Measurements from ENCODE around the gene SDF2.
"Not testable (repeated sequence)": the region's sequence is repeated elsewhere in the genome, so short reads cannot be mapped to it uniquely, and the experiment has no call there.

Gene SDF2

DNA sequence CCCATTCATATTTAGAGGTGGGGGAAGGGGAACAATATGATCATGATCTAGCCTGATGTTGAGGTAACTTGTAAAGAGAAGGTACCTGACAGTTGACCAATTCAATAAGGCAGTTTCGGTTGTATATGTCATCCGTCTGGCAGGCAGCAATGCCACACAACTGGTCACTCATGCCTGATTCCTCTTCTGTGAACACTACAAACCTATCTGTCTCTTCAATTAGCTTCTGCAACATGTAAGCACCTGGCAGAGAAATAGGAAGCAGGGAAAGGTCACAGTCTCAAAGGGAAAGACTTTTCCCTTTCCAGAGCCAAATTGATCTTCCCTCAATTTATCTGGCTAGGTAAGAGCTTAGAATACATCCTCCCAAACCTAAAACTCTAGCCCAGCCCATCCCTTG, 37.6 kb downstream of the SDF2 start:
- no peak for DNase-seq

GRCh38 chr17:28623696-28624095, 38.0 kb downstream of the SDF2 start:
- no peak for DNase-seq

DNA sequence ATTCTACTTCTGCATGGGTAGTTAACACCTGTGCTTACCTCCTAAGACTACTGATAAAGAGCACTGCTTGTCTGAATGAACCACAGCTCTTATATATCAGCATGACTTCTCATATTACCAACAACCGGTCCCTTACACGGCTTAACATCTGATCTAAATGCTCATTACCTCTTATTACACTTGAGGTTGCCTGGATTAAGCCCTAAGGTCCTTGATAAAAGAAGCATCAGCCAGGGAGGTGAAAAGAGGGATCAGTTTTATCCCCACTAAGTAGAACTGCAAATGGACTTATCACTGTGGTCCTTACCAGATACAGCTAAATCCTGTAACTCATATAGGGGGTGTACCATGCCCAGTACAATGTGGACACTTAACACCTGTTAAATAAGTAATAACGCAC, 39.5 kb downstream of the SDF2 start:
- DNase-seq, result no peak

GRCh38 chr17:28620010-28620409, 41.7 kb downstream of the SDF2 start:
- no peak for DNase-seq

GRCh38 chr17:28618464-28618863, 43.2 kb downstream of the SDF2 start:
- DNase-seq, result no peak

DNA sequence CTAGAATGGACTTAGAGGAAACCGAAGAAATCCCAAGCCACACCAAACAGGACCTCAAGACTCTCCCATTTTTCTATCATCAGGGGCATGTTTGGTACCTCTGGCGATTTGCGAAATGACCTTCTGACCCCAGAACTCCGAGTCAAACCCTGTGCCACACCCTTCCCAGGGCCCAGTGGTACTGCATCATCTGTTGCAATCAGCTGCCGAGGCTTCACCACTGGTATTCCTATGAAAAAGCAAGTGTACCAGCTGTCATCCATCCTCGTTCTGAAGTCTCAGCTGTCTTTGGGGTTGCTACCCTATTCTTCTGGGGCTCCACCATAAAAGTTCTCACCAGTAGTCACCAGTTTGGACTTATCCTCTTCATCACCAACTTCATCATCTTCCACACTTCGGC, 45.4 kb downstream of the SDF2 start:
- DNase-seq, result no peak

- no peak for DNase-seq
These were observed 46.3 kb downstream of the SDF2 start for GRCh38 chr17:28615260-28615940.

DNA sequence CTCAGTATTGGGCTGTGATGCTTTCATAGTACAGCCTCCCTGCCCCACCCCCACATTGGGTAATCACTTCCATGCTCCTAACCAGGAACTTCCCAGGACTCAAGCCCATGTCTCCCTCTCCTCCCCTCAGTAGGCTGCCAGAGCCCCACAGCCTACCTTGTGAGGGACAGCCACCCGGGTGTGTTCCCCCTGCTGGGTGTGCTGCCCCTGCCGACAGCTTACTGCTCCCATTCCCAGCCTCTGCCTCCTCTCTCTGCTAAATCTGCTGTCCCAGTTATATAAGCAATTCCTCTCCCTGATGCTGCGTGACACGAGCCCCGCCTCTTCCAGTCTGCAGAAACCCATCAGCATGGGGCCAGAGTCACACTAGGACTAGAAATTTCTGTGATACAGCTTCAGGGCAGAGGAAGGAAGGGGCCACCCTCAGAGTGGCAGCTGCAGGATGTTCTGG, 47.8 kb downstream of the SDF2 start, which contains the start of gene RSKR:
Gene RSKR, minus strand, starts transcription at position 255 of the 451 bp plus-strand sequence. Its CDS starts 24 bp downstream, at position 231.
- DNase-seq, result no peak

DNA sequence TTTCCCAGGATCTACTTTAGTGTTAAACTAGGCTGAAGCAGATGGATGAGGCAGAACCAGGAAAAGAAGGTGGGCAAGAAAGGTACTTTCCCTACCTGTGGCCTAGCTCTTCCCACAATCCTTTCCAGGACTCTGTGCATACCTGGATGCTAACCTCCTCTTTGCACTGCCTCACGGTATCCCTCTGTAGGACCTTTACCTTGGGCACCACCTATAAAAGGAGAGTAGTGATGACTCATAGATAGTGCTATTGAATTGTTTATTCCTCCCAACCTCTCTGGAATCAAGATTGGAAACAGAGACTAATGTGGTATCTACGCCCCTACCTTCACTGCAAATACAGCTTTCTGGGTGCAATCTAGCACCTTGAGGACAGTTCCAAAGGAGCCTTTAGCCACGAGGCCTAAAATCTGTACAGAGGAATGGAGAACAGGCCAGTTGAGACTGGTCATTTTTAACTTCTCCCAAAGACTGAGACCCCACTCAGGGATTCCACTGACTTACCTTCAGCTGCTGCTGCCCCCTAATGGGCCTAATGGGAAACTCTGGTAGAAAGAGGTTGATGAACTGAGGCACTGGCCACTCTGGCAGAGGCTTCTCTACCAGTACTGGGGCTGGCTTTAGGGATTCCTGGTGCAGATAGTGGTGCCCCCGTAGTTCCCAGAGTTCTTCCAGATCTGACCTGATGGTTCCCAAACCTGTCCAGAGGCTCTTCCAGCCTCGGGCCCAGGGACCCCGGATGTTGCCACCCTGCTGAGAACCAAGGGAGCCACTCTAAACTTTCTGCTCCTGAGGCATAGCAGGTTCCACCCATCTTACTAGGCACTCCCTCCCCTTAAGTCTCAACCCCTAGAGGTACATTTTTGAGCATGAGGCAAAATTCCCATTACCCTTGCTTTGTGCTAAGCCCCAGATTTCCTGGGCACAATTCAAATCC, 48.5 kb downstream of the SDF2 start:
- DNase-seq, result peak; percentile 2

DNA sequence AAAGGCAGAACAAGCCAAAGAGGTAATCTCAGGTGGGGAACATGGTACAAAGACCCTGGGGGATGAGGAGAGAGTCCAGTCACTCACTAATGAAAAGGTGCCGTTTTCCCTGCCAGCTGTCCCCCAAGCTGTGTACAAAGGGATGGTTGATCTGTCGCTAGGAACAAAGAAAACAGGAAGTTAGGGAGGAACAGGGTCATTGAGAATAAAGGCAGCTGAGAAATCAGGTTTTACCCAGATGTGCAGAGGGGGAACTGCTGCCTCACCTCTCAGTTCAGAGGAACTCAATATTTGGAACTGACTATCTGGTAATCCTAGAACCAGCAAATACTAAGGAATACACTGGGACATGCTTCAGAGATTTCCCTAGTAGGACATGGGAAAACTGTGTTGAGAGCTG, 49.2 kb downstream of the SDF2 start:
- DNase-seq, result no peak

- DNase-seq, result no peak
These were observed 51.3 kb downstream of the SDF2 start for GRCh38 chr17:28610376-28610775.

GRCh38 chr17:28604031-28604430, 57.7 kb downstream of the SDF2 start:
- DNase-seq, result not testable (repeated sequence)

- peak; percentile 68 for DNase-seq
These were observed 62.2 kb downstream of the SDF2 start for GRCh38 chr17:28599311-28600184.

DNA sequence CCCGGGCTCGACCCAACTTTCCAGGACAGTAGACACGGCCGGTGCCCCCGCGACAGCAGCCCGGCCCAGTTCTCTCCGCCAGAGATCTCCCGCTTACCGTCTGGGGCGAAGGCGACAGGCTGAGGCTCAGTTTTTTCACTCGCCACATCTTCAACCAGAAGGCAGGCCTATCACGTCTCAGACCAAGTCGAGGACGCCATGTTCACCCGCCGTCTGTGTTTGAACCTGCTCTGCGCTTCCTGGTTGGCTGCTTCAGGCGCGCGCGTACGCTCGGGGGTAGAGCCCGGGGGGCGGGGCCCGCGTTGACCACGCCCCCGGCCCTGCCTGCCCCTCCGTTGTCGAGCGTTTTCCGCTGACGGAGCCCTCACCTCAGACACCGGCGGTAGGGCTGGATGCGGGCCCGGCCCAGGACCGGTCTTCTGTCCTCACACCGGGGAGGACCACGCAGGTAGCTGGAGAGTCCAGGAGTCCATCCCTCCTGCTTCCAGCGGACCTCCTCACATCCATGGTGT, 62.9 kb downstream of the SDF2 start, which contains the start of gene SPAG5:
Gene SPAG5, minus strand, starts transcription at position 227 of the 512 bp plus-strand sequence. Its CDS starts 79 bp downstream, at position 148.
- peak; percentile 91 for DNase-seq

- DNase-seq, result no peak
These were observed 63.3 kb downstream of the SDF2 start for GRCh38 chr17:28598389-28598788.
